ENCODE data around the gene LCTL. TPM values are rescaled to one million over a fixed set of nuclear protein-coding genes. Genes with fewer than 3 reads are reported as not detected.

Gene LCTL
- total RNA-seq, 4 donors from 2014 or later = not detected

- DNase-seq (no peak), ATAC-seq (no peak)
- Histone ChIP-seq H3K36me3 (no peaks in the 10 kb centered on the region), H3K4me1 (no peaks in the 10 kb centered on the region), H3K27ac (no peak overlapping the region), H3K4me3 (no peak overlapping the region), H3K27me3 (peaks cover 0 to 4% (median 0%) of the 10 kb centered on the region in 3 donors), H3K9me3 (no peaks in the 10 kb centered on the region)
- intact Hi-C loops (cut with DNase I; ENCODE audit: low total_unique reads) = no loop called here
- TF ChIP-seq CTCF (IDR thresholded peaks at IDR 0.05 in 4 of 5, conservative IDR thresholded peaks at IDR 0.05 in 1 of 5) = peak; percentile 34 to 72 (median 63)
- no peak for TF ChIP-seq POLR2A (IDR thresholded peaks at IDR 0.05)
- in situ Hi-C loops (cut with MboI; ENCODE audit: low sequenced_read_pairs in 4 of 4) = loop anchor here in 2 of 4 donors (5.0 to 25.0 kb wide), 3 partner anchors 164 to 251 kb away; no protein-coding TSS in a partner anchor
Observed at GRCh38 chr15:66603301-66604179, 37.7 kb upstream of the LCTL start.

- Histone ChIP-seq H3K27ac (no peak overlapping the region), H3K27me3 (peaks cover 0 to 4% (median 0%) of the 10 kb centered on the region in 3 donors), H3K4me3 (no peak overlapping the region), H3K4me1 (no peaks in the 10 kb centered on the region), H3K9me3 (no peaks in the 10 kb centered on the region), H3K36me3 (no peaks in the 10 kb centered on the region)
- intact Hi-C loops (cut with DNase I; ENCODE audit: low total_unique reads) (no loop called here), in situ Hi-C loops (cut with MboI; ENCODE audit: low sequenced_read_pairs in 4 of 4) (loop anchor here in 2 of 4 donors (5.0 to 25.0 kb wide), 3 partner anchors 166 to 253 kb away; no protein-coding TSS in a partner anchor)
- TF ChIP-seq POLR2A (IDR thresholded peaks at IDR 0.05) = no peak
- TF ChIP-seq CTCF (IDR thresholded peaks at IDR 0.05 in 4 of 5, conservative IDR thresholded peaks at IDR 0.05 in 1 of 5) = no peak
- DNase-seq (no peak), ATAC-seq (no peak)
Observed at GRCh38 chr15:66601521-66601920, 35.7 kb upstream of the LCTL start.

- H3K36me3 ChIP-seq = no peaks in the 10 kb centered on the region
- intact Hi-C loops (cut with DNase I; ENCODE audit: low total_unique reads) (no loop called here), in situ Hi-C loops (cut with MboI; ENCODE audit: low sequenced_read_pairs in 4 of 4) (loop anchor here in 2 of 4 donors (5.0 to 25.0 kb wide), 3 partner anchors 167 to 255 kb away; no protein-coding TSS in a partner anchor)
- ATAC-seq (no peak), DNase-seq (no peak)
- no peak overlapping the region for H3K27ac ChIP-seq
- TF ChIP-seq CTCF (IDR thresholded peaks at IDR 0.05 in 4 of 5, conservative IDR thresholded peaks at IDR 0.05 in 1 of 5) (no peak), POLR2A (IDR thresholded peaks at IDR 0.05) (no peak)
- peaks cover 0 to 4% (median 0%) of the 10 kb centered on the region in 3 donors for H3K27me3 ChIP-seq
- H3K4me3 ChIP-seq = no peak overlapping the region
- no peaks in the 10 kb centered on the region for H3K9me3 ChIP-seq
- no peaks in the 10 kb centered on the region for H3K4me1 ChIP-seq
Observed at GRCh38 chr15:66600240-66600627, 34.4 kb upstream of the LCTL start.

GRCh38 chr15:66599536-66600239 lies 33.9 kb upstream of the LCTL start:
- ATAC-seq (no peak), DNase-seq (no peak)
- intact Hi-C loops (cut with DNase I; ENCODE audit: low total_unique reads) = no loop called here
- Histone ChIP-seq H3K9me3 (no peaks in the 10 kb centered on the region), H3K36me3 (no peaks in the 10 kb centered on the region), H3K4me3 (no peak overlapping the region), H3K27me3 (peaks cover 0 to 4% (median 0%) of the 10 kb centered on the region in 3 donors), H3K4me1 (no peaks in the 10 kb centered on the region), H3K27ac (no peak overlapping the region)
- TF ChIP-seq CTCF (IDR thresholded peaks at IDR 0.05 in 4 of 5, conservative IDR thresholded peaks at IDR 0.05 in 1 of 5) (no peak), POLR2A (IDR thresholded peaks at IDR 0.05) (no peak)
- in situ Hi-C loops (cut with MboI; ENCODE audit: low sequenced_read_pairs in 4 of 4) = loop anchor here in 2 of 4 donors (5.0 to 25.0 kb wide), 3 partner anchors 168 to 255 kb away; no protein-coding TSS in a partner anchor

Data from gastrocnemius medialis (tissue), 4 donors.